GM18867 (cell line): ENCODE data around the gene NABP2.
A peak's percentile ranks its signal among the peaks of the same experiment; 100 is the strongest.
"Not testable (repeated sequence)": the region's sequence is repeated elsewhere in the genome, so short reads cannot be mapped to it uniquely, and the experiment has no call there.

Experiments used
- ATAC-seq: cut with Tn5 transposase; IDR thresholded peaks from one replicate; pipeline ENCODE4 v1.9.1; 2021; ENCODE audit warnings: mild to moderate bottlenecking, moderate library complexity; ENCODE audit not compliant: unreplicated experiment

The NABP2 gene

GRCh38 chr12:56243731-56244181 lies 19.6 kb downstream of the NABP2 start:
- no peak for ATAC-seq

DNA sequence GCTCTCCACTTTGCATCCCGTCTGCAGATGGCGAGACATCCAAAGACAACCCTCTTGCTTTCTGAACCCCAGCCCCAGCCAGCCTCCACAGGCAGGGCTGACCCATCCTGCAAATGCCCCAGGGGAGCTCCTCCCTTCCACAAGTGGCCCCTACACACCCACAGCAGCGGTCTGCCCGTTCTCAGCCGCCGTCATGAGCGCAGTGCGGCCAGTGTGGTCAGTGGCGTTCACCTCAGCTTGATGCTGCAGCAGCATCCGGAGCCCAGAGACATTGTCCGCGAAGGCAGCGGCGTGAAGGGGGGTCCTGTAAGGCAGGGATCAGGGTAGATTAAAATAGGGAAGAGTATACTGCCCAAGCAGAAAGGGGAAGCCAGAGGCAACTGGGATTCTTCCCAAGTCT lies 20.4 kb downstream of the NABP2 start:
- no peak for ATAC-seq

DNA sequence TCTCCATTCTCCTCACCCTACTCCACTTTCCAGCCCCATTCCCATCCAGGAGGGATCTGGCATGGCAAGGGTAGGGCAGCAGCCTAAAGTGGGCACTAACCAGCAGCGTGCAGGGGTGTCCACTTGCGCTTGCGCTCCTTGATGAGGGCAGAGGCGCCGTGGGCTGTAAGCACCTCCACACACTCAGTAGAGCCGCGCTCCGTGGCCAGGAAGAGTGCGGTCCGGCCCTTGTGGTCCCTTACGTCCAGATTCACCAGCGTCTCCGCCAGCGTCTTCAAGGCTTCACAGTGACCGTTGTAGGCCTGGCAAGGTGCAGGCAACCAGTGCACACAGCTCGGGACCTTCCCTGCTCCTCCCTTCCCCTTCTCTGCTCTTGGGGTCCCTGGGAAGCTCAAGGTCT lies 23.8 kb downstream of the NABP2 start:
- ATAC-seq: no peak

GRCh38 chr12:56248711-56249110 lies 24.6 kb downstream of the NABP2 start:
- no peak for ATAC-seq

DNA sequence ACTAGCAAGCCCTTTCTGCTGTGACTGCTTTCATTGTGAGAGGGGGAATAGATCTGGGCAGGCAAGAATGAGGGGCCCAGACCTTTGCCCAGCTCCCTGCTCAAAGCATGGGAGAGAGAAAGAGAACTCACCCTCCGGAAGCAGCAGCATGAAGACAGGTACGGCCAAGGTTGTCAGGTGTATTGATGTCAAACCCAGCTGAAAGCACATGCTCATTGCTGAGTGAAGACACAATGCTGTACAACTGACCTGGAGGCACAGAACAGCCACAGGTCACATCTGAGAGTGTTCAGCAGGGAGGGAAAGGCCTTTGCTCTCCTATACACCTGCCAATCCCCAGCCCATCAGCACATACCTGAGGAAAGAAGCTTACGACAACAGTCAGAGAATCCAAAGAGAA lies 28.5 kb downstream of the NABP2 start:
- no peak for ATAC-seq

DNA sequence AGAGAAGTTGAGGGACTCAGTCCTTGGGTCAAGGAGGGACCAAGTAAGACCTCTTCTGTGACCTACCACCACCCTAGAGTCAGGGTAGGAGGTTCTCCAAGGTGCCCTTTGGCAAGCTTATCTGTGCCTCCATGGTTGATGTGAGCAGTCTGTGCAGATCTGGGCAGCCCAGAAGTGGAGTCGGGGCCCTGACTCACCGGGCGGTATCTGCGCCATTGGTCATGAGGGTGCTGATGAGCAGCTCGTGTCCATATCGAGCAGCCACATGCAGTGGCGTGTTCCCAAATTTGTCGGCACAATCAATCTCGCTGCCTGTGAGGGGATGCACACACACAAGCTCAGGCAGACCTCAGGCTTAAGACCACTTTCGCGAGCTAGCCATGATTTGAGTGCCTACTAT lies 28.9 kb downstream of the NABP2 start:
- no peak for ATAC-seq

DNA sequence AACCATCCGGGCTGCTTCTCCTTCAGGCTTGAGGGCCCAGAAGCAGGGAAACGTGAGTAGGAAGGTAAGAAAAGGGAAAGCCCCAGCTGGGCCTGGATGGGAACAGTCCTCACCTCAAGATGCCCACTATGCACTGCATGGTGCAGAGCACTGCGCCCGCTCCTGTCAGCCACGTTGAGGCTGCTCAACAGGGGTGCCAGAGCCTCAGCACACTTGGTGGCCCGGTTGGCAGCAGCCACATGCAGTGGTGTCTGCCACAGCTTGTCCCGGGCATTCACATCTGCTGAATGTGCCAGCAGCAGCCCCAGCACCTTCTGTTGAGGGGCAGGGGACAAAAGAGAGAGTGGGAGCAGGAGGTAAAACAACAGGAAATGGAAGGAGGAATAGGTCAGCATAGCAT lies 31.5 kb downstream of the NABP2 start:
- ATAC-seq: no peak

GRCh38 chr12:56256326-56256960 lies 32.3 kb downstream of the NABP2 start:
- ATAC-seq: no peak

DNA sequence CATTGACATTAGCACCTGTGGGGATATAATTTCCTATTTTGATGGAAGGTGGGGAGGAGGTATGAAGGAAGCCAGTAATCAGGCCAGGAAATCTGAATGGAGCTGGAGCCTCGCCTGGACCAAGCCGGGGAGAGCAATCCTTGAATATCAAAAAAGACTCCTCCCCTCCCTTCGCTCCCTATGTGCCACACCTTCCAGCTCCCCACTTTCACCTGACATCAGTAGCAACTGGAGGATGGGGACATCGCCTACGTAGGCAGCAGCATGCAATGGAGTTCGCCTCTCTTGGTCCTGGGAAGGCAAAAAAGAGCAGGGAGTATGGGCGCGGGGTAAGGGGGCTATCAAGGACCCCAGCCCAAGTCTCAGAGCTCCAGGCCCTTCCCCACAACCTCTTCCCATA lies 32.9 kb downstream of the NABP2 start:
- ATAC-seq: no peak

GRCh38 chr12:56257491-56258067 lies 33.4 kb downstream of the NABP2 start:
- no peak for ATAC-seq

- peak; percentile 88 for ATAC-seq
Measured at GRCh38 chr12:56258068-56258819, 34.1 kb downstream of the NABP2 start, which contains the start of gene ANKRD52. TSS of gene ANKRD52 (minus strand) at chr12:56258384. CDS start at chr12:56258269, 115 bp downstream.

GRCh38 chr12:56258820-56259183 lies 34.7 kb downstream of the NABP2 start:
- ATAC-seq: no peak

- ATAC-seq: no peak
Measured at GRCh38 chr12:56260380-56260779, 36.2 kb downstream of the NABP2 start.

DNA sequence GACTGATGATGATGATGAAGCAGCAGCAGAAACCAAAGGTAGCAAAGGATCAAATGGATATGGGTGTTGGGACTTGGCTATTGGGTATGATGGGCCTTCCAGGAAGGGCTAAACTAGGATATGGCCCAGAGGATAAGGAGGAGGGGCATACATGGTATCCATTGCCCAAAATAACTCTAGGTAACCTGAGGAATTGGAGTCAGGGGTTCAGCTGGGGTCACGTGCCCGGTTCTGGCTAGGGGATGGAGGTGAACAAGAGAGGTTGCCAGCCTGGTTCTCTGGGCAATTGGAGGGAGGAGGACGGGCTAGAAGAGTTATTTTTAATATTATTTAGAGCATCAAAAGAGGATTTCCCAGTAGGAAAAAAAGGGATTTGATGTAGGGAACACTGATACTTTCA lies 36.8 kb downstream of the NABP2 start:
- ATAC-seq: no peak

- no peak for ATAC-seq
Measured at GRCh38 chr12:56261503-56262232, 37.5 kb downstream of the NABP2 start.

- ATAC-seq: not testable (repeated sequence)
Measured at GRCh38 chr12:56262955-56263354, 38.8 kb downstream of the NABP2 start.

GRCh38 chr12:56266068-56266692 lies 42.0 kb downstream of the NABP2 start:
- not testable (repeated sequence) for ATAC-seq

GRCh38 chr12:56266693-56267442 lies 42.7 kb downstream of the NABP2 start, which contains the start of gene COQ10A:
TSS of gene COQ10A (plus strand) at chr12:56266942. CDS start at chr12:56267119, 177 bp downstream.
- ATAC-seq: peak; percentile 90

GRCh38 chr12:56267443-56268071 lies 43.4 kb downstream of the NABP2 start:
- ATAC-seq: peak; percentile 4

DNA sequence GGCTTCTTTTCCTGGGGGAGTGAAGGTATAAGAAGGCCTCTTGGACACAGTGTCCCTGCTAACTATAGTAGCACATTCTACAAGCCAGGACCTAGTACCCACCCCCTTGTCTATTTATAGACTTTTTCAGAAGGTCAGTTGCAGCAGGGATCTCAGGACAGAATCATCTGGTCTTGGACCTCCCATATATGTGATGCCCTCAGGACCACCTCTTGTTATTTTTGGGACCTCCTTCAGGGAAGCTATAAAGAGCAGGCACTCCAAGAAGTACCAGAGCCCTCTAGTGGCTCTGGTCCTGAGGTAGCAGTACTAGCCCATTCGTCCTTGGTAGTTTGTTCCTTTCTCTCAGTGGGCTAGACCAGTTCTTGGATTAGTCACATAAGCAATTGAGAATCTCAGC lies 46.9 kb downstream of the NABP2 start:
- ATAC-seq: no peak
